Gastrocnemius medialis (tissue), 4 donors: ENCODE data around the gene CCRL2. TPM values are rescaled to one million over a fixed set of nuclear protein-coding genes. Genes with fewer than 3 reads are reported as not detected.

Source experiments
- ATAC-seq, 2 donors: fragments of 150-250 bp; one replicate each; pipeline ENCODE4 v1.9.1; 2016
- DNase-seq, 2 donors: peaks; one replicate each; pipeline ENCODE4 v3.0.0-alpha.2; 2019
- H3K27ac ChIP-seq, 4 donors: fragments of 200-600 bp; sonication (generic); 1 replicate in 1 of 4; 2 replicates in 3 of 4; pipeline ENCODE4 v1.5.1; 2016 to 2018; ENCODE audit warnings: mild to moderate bottlenecking in 2 of 4, moderate library complexity in 1 of 4
- H3K27me3 ChIP-seq, 3 donors: fragments of 200-600 bp; sonication (generic) in 2 of 3; 1 replicate in 1 of 3; 2 replicates in 2 of 3; pipeline versions ENCODE4 v1.5.1 to v1.6.0; 2016 to 2019; ENCODE audit warnings: mild to moderate bottlenecking in 1 of 3, moderate library complexity in 1 of 3
- H3K36me3 ChIP-seq, 2 donors: fragments of 200-600 bp; sonication (generic) in 1 of 2; one replicate each; pipeline ENCODE4 v1.5.1; 2017 to 2018
- H3K4me1 ChIP-seq, 2 donors: fragments of 200-600 bp; sonication (generic) in 1 of 2; one replicate each; pipeline ENCODE4 v1.5.1; 2016 to 2017; ENCODE audit warnings: mild to moderate bottlenecking in 2 of 2
- H3K4me3 ChIP-seq, 4 donors: fragments of 200-600 bp; sonication (generic) in 3 of 4; 1 replicate in 1 of 4; 2 replicates in 3 of 4; pipeline ENCODE4 v1.5.1; 2016 to 2019; ENCODE audit warnings: mild to moderate bottlenecking in 2 of 4
- H3K9me3 ChIP-seq, 3 donors: fragments of 200-600 bp; sonication (generic) in 2 of 3; 1 replicate in 1 of 3; 2 replicates in 2 of 3; pipeline ENCODE4 v1.5.1; 2016 to 2019
- POLR2A ChIP-seq, 2 donors: fragments of 450-650 bp; IDR thresholded peaks; one replicate each; pipeline ENCODE4 v1.6.1; 2017; ENCODE audit warnings: antibody characterized with exemption in 2 of 2, mild to moderate bottlenecking in 2 of 2, moderate library complexity in 2 of 2
- in situ Hi-C, 4 donors: fragments of 200-750 bp; cut with MboI; loops; one replicate each; pipeline versions ENCODE4 v1.15.0 to v1.8.0; 2017; ENCODE audit warnings: low sequenced_read_pairs in 4 of 4
- intact Hi-C: fragments of 100-400 bp; cut with DNase I; formaldehyde crosslinking; loops from one replicate; pipeline ENCODE4 v1.15.1; 2023; ENCODE audit warnings: low total_unique reads
- total RNA-seq, 4 donors: library from RNA; depleted of rRNA; stranded (reverse); fragments of >200 nt; gene quantifications; one replicate each; pipeline versions ENCODE4 v1.1.0 to v1.2.3, GENCODE V29; 2016
- TF ChIP-seq, protein P1 (sequence below), 5 experiments: fragments of 450-650 bp in 3 of 5; fragments of 200-600 bp in 2 of 5; sonication (generic) in 2 of 5; IDR thresholded peaks in 4 of 5; conservative IDR thresholded peaks in 1 of 5; 1 replicate in 4 of 5; 2 replicates in 1 of 5; pipeline ENCODE4 v1.5.1; 2016 to 2019; ENCODE audit warnings: antibody characterized with exemption in 5 of 5, mild to moderate bottlenecking in 3 of 5, moderate library complexity in 3 of 5

The CCRL2 gene
- total RNA-seq, 4 donors from 2014 or later: 0.29 to 2.5 (median 1.7) TPM

DNA sequence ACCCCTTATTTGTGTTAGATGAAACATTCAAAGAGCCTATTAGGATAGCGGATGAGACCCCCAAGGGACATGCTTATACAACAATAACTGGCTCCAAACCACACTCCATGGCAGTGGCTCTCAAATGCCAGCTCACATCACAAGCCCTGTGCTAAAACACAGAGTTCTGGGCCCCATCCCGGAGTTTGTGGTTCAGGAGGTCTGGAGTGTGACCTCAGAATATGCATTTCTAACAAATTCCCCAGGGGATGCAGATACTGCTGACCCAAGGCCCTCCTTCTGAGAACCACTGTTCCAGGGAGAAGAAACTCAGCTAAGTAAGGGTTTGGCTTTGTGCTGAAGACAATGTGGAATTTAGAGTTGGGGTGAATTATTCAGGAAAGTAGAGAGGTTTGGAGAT, 3.6 kb downstream of the CCRL2 start:
- in situ Hi-C loops: no loop called here
- TF ChIP-seq, protein P1, sequence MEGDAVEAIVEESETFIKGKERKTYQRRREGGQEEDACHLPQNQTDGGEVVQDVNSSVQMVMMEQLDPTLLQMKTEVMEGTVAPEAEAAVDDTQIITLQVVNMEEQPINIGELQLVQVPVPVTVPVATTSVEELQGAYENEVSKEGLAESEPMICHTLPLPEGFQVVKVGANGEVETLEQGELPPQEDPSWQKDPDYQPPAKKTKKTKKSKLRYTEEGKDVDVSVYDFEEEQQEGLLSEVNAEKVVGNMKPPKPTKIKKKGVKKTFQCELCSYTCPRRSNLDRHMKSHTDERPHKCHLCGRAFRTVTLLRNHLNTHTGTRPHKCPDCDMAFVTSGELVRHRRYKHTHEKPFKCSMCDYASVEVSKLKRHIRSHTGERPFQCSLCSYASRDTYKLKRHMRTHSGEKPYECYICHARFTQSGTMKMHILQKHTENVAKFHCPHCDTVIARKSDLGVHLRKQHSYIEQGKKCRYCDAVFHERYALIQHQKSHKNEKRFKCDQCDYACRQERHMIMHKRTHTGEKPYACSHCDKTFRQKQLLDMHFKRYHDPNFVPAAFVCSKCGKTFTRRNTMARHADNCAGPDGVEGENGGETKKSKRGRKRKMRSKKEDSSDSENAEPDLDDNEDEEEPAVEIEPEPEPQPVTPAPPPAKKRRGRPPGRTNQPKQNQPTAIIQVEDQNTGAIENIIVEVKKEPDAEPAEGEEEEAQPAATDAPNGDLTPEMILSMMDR (IDR thresholded peaks at IDR 0.05 in 4 of 5, conservative IDR thresholded peaks at IDR 0.05 in 1 of 5): no peak
- H3K4me1 ChIP-seq: peaks cover 22 to 35% of the 10 kb centered on the region in 2 donors
- H3K27me3 ChIP-seq: no peaks in the 10 kb centered on the region
- H3K9me3 ChIP-seq: no peaks in the 10 kb centered on the region
- no peaks in the 10 kb centered on the region for H3K36me3 ChIP-seq
- intact Hi-C loops: no loop called here
- ATAC-seq (no peak), DNase-seq (no peak)
- H3K27ac ChIP-seq: no peak overlapping the region
- H3K4me3 ChIP-seq: no peak overlapping the region

DNA sequence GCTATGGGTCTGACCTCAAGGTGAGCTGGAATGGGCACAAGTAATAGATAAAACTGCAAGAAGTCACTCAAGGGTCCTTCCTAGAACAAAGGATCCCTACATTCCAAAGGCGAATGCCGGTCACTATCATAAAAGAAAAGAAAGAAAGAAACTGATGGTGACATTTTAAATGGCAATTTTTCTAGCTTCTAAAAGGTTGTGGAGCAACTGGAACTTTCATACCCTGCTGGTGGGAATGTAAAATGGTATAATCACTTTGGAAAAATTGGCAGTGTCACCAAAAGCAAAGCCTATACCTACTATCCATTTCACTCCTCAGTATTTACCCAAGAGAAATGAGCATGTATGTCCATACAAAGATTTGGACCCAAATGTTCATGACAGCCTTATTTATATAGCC, 4.2 kb downstream of the CCRL2 start:
- H3K4me3 ChIP-seq: no peak overlapping the region
- ATAC-seq (no peak), DNase-seq (no peak)
- no peaks in the 10 kb centered on the region for H3K27me3 ChIP-seq
- TF ChIP-seq, protein P1 (IDR thresholded peaks at IDR 0.05 in 4 of 5, conservative IDR thresholded peaks at IDR 0.05 in 1 of 5): no peak
- TF ChIP-seq POLR2A (IDR thresholded peaks at IDR 0.05): no peak
- H3K4me1 ChIP-seq: peaks cover 22 to 34% of the 10 kb centered on the region in 2 donors
- no peak overlapping the region for H3K27ac ChIP-seq
- in situ Hi-C loops: no loop called here
- no peaks in the 10 kb centered on the region for H3K36me3 ChIP-seq
- H3K9me3 ChIP-seq: no peaks in the 10 kb centered on the region
- intact Hi-C loops: no loop called here

DNA sequence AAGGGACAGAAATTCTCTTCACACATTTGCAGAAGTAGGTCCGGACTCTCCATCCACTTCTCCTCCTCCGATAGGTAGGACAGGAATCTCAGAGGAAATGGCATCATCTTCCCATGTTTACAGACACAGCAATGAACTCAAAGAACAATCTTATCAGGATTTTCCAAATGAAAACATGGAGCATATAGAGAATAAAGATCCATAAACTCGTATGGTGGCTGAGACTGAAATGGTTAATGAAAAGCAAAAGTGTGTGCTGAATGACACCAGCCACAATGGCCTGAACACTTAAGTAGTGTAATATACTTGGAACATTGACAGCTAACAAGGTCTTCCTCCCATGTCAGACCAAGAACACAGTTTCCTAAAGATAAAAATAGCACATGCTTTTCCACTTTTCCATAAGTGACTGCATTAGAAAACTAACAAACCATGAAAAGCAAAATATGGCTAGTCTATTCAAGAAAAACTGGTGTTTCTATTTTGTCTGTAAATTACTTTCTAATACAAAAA, 5.8 kb downstream of the CCRL2 start:
- no peak overlapping the region for H3K4me3 ChIP-seq
- H3K27ac ChIP-seq: peak overlapping the region in 3 of 4 donors; percentile 12 to 30 (median 15)
- ATAC-seq (no peak), DNase-seq (no peak)
- in situ Hi-C loops (no loop called here), intact Hi-C loops (no loop called here)
- H3K9me3 ChIP-seq: no peaks in the 10 kb centered on the region
- H3K27me3 ChIP-seq: no peaks in the 10 kb centered on the region
- H3K4me1 ChIP-seq: peaks cover 12 to 36% of the 10 kb centered on the region in 2 donors
- H3K36me3 ChIP-seq: no peaks in the 10 kb centered on the region
- no peak for TF ChIP-seq POLR2A (IDR thresholded peaks at IDR 0.05)
- TF ChIP-seq, protein P1 (IDR thresholded peaks at IDR 0.05 in 4 of 5, conservative IDR thresholded peaks at IDR 0.05 in 1 of 5): no peak

DNA sequence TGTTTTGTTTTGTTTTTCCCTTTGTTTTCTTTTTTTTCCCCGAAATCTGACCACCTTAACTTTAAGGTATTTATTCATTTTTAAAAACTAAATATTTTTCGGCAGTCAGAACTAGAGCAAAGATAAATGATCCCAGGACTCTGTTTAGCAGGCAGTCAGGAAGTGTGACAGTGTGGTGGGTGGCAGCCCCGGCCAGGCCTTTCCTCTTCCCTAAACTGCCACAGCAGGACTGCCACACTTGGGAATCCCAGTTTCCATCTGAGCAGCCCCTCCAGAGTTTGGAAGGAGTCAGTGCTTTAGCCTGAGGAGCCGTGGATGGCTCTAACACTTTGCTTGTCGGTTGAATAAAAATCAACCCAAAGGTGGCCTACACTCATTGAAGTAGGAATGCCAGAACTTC, 6.9 kb downstream of the CCRL2 start:
- Histone ChIP-seq H3K9me3 (no peaks in the 10 kb centered on the region), H3K27me3 (no peaks in the 10 kb centered on the region), H3K4me3 (no peak overlapping the region), H3K4me1 (peaks cover 8 to 27% of the 10 kb centered on the region in 2 donors), H3K27ac (no peak overlapping the region), H3K36me3 (no peaks in the 10 kb centered on the region)
- DNase-seq (no peak), ATAC-seq (no peak)
- intact Hi-C loops (no loop called here), in situ Hi-C loops (no loop called here)
- no peak for TF ChIP-seq POLR2A (IDR thresholded peaks at IDR 0.05)
- TF ChIP-seq, protein P1 (IDR thresholded peaks at IDR 0.05 in 4 of 5, conservative IDR thresholded peaks at IDR 0.05 in 1 of 5): no peak

DNA sequence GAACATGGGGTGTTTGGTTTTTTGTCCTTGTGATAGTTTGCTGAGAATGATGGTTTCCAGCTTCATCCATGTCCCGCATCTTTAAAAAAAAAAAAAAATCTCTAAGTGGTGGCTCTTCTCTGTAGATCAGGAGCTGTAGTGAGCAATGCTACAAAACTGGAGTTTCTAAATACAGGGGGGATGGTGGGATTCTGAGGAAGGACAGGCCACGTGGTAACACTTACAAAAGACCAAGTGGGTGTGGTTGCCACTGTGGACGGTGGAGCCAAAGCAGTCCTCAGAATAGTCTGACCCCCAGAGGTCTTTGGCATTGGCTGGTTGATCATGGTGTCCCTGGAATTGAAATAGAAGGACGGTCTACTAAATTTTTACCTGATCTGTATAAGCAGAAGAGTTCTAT, 7.7 kb downstream of the CCRL2 start:
- H3K36me3 ChIP-seq: no peaks in the 10 kb centered on the region
- peaks cover 8 to 27% of the 10 kb centered on the region in 2 donors for H3K4me1 ChIP-seq
- ATAC-seq (no peak), DNase-seq (no peak)
- no peak overlapping the region for H3K4me3 ChIP-seq
- in situ Hi-C loops (no loop called here), intact Hi-C loops (no loop called here)
- H3K9me3 ChIP-seq: no peaks in the 10 kb centered on the region
- TF ChIP-seq, protein P1 (IDR thresholded peaks at IDR 0.05 in 4 of 5, conservative IDR thresholded peaks at IDR 0.05 in 1 of 5): no peak
- no peak for TF ChIP-seq POLR2A (IDR thresholded peaks at IDR 0.05)
- no peak overlapping the region for H3K27ac ChIP-seq
- no peaks in the 10 kb centered on the region for H3K27me3 ChIP-seq
